ENCODE results near the gene PPP1R9B.

The PPP1R9B gene

DNA sequence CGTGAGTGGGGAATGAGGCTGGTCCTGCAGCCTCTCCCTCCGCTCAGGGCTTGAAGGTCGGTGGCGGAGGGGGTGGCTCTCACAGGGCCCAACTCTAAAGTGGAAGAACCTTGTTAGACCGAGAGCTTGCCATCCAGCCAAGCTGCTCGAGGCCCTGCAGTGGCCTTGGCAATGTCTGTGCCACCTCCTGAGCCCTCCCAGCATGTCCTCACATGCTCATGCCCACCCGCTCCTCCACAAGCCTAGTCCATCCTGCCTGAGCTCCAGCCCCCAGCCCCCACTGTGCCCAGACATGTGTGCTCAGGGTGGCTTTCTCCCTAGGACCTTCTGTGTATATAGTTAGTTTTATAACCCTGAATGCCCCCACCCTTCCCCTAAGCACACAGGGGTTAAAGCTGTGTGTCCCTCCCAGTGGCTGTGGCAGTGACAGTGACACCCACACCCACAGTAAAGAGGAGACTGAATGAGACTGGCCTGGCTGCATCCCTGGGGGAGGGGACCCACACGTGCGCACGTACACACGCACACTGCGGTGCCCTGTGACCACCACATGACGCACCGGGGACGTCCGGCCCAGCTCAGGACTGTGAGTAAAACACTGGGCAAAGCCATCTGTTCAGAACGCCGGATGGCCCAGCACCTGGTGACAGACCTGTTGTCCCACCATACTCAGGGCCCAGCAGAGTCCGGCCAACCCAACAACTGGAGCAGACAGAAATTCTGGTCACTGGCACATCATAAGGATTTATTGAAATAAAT is 39.7 kb downstream of the PPP1R9B start:
- H3K9me3 Mint-ChIP-seq = no peaks in the 10 kb centered on the region
- H3K27me3 Mint-ChIP-seq = peaks cover 7% of the 10 kb centered on the region
- H3K27ac Mint-ChIP-seq = no peak overlapping the region
- no peaks in the 10 kb centered on the region for H3K4me1 Mint-ChIP-seq (ENCODE audit: low read depth)
- H3K4me3 Mint-ChIP-seq = no peak overlapping the region
- H3K36me3 Mint-ChIP-seq (ENCODE audit: low read depth) = no peaks in the 10 kb centered on the region

DNA sequence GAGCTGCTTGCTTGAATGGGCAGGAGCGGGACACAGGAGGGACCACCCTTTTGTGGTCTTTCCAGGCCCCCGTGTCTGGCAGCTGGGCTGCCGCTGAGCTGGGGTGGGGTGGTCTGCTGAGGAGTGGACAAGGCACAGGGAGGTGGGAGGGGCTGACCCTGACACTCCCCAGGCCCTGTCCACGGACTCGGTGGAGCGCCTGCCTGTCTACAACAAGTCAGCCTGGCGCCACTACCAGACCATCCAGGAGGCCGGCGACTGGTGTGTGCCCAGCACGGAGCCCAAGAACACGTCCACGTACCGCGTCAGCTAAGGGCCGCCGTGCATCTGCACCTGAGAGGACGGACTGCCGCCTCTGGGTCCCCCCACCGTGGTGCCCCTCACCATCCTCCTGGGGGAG is 40.7 kb downstream of the PPP1R9B start:
- no peak overlapping the region for H3K27ac Mint-ChIP-seq
- H3K27me3 Mint-ChIP-seq = peaks cover under 1% of the 10 kb centered on the region
- no peaks in the 10 kb centered on the region for H3K4me1 Mint-ChIP-seq (ENCODE audit: low read depth)
- H3K4me3 Mint-ChIP-seq = no peak overlapping the region
- H3K36me3 Mint-ChIP-seq (ENCODE audit: low read depth) = no peaks in the 10 kb centered on the region
- H3K9me3 Mint-ChIP-seq = no peaks in the 10 kb centered on the region

DNA sequence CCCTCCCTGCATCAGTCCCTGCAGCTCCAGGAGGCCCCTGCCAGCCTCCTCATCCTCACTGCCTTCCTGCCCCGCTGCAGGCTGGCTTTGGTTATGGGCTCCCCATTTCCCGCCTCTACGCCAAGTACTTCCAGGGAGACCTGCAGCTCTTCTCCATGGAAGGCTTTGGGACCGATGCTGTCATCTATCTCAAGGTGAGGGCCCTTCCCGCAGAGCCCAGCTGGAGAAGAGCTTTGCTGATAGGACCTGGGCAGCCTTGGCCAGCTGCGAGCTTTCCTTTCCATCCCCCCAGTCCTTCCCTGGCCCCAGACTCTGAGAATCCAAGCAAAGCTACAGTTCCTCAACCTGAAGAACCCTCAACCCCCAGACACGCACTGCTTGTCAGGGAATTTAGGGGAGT is 41.3 kb downstream of the PPP1R9B start:
- Mint-ChIP-seq H3K9me3 (no peaks in the 10 kb centered on the region), H3K27ac (no peak overlapping the region), H3K27me3 (no peaks in the 10 kb centered on the region), H3K4me3 (no peak overlapping the region), H3K36me3 (ENCODE audit: low read depth) (no peaks in the 10 kb centered on the region), H3K4me1 (ENCODE audit: low read depth) (no peaks in the 10 kb centered on the region)

DNA sequence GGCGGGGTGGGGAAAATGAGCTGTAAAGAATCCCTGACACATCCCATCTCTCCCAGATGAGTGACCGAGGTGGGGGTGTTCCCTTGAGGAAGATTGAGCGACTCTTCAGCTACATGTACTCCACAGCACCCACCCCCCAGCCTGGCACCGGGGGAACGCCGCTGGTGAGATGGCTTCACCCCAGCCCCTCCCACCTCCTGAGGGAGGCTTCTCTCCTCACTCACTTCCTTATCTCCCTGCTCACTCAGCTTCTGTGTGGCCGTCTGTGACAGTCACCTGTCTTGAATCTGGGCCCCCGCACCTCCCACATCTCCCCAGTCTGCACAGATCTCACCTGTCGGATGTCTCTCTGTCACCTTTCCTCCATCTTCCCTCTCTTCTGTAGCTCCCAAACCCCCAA is 41.9 kb downstream of the PPP1R9B start:
- Mint-ChIP-seq H3K4me1 (ENCODE audit: low read depth) (no peaks in the 10 kb centered on the region), H3K36me3 (ENCODE audit: low read depth) (no peaks in the 10 kb centered on the region), H3K27ac (no peak overlapping the region), H3K4me3 (no peak overlapping the region), H3K9me3 (no peaks in the 10 kb centered on the region), H3K27me3 (no peaks in the 10 kb centered on the region)

DNA sequence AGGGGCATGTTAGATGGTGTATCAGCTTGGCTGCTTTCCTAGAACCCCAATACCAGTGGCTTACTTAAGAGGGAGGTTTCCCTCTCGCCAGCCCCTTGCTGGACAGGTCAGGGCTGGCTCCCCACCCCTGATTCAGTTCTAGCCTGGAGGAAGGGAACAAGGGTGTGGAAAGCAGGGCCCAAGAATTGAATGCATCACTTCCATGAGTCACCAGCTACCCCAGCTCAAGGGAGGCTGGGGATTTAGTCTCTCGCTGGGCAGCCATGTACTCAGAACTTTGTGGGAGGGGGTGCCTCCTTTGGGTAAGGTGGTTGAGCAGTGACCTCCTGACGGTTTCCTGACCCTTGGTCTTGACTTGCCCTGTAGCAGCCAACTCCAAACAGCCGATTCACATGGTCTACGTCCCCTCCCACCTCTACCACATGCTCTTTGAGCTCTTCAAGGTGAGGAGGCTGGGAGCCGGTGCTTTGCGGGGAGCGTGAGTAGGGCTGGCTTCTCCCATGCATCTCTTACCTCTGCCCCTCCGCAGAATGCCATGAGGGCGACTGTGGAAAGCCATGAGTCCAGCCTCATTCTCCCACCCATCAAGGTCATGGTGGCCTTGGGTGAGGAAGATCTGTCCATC is 42.6 kb downstream of the PPP1R9B start:
- Mint-ChIP-seq H3K36me3 (ENCODE audit: low read depth) (no peaks in the 10 kb centered on the region), H3K4me1 (ENCODE audit: low read depth) (no peaks in the 10 kb centered on the region), H3K27ac (no peak overlapping the region), H3K4me3 (no peak overlapping the region), H3K9me3 (no peaks in the 10 kb centered on the region), H3K27me3 (no peaks in the 10 kb centered on the region)

DNA sequence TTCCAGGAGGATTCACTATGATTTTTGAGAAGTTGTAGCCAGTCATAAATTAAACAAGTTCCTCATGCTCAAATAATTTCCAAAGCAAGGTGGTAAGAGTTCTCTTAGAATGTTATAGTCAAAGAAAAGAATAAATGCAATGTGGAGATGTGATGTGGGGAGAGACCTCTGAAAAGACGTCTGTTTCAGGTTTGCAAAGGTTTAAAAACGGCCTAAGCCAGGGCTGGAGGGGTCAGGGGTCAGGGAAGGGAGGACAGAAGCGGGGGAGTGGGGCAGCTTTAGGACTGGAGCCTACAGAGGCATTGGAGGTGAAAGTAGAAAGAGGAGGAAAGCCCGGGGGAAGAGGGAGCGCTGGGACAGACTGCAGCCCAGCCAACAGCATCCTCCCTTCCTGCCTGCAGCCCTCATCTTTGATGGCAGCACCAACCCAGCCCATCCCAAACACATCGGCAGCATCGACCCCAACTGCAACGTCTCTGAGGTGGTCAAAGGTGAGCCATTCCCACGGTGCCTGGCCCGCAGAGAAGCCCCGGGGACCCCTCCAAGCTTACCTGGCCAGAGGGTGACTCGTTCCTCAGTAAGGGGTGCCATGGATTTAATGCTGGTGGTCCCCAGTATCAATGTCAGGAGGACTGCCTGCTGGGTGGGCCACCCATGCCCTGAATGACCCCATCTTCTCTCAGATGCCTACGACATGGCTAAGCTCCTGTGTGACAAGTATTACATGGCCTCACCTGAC is 43.9 kb downstream of the PPP1R9B start:
- no peaks in the 10 kb centered on the region for H3K36me3 Mint-ChIP-seq (ENCODE audit: low read depth)
- H3K4me3 Mint-ChIP-seq = no peak overlapping the region
- H3K4me1 Mint-ChIP-seq (ENCODE audit: low read depth) = no peaks in the 10 kb centered on the region
- H3K9me3 Mint-ChIP-seq = no peaks in the 10 kb centered on the region
- no peak overlapping the region for H3K27ac Mint-ChIP-seq
- H3K27me3 Mint-ChIP-seq = no peaks in the 10 kb centered on the region

DNA sequence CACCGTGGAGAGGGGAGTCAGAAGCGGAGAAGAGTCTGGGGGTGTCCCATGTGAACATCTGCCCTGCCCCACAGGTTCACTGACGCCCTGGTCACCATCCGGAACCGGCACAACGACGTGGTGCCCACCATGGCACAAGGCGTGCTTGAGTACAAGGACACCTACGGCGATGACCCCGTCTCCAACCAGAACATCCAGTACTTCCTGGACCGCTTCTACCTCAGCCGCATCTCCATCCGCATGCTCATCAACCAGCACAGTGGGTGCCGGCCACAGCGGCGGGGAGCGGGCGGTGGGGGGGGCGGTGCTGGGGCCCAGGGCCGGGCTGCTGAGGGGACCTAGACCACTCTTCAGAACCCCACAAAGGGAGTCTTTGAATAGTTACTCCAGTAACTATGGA is 44.7 kb downstream of the PPP1R9B start:
- Mint-ChIP-seq H3K36me3 (ENCODE audit: low read depth) (no peaks in the 10 kb centered on the region), H3K4me3 (no peak overlapping the region), H3K4me1 (ENCODE audit: low read depth) (no peaks in the 10 kb centered on the region), H3K9me3 (no peaks in the 10 kb centered on the region), H3K27ac (no peak overlapping the region), H3K27me3 (no peaks in the 10 kb centered on the region)

DNA sequence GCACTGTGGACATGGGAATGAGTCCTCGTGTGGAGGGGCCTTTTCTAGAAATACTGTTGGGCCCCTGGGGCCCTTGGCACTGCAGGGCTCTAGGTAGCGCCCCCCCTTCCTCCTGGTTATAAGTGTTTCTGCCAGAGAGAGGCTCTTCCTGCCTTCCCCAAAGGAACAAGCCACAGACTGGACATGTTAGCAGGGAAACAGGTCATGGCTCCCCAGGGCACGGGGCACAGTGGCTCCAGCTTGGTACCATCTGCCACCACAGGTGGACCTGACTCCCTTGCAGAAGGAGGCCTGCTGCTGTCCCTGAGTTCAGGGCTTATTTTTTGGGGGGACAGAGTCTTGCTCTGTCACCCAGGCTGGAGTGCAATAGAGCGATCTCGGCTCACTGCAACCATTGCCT is 46.5 kb downstream of the PPP1R9B start:
- no peak overlapping the region for H3K4me3 Mint-ChIP-seq
- peaks cover 7% of the 10 kb centered on the region for H3K4me1 Mint-ChIP-seq (ENCODE audit: low read depth)
- no peaks in the 10 kb centered on the region for H3K9me3 Mint-ChIP-seq
- no peak overlapping the region for H3K27ac Mint-ChIP-seq
- no peaks in the 10 kb centered on the region for H3K36me3 Mint-ChIP-seq (ENCODE audit: low read depth)
- no peaks in the 10 kb centered on the region for H3K27me3 Mint-ChIP-seq

DNA sequence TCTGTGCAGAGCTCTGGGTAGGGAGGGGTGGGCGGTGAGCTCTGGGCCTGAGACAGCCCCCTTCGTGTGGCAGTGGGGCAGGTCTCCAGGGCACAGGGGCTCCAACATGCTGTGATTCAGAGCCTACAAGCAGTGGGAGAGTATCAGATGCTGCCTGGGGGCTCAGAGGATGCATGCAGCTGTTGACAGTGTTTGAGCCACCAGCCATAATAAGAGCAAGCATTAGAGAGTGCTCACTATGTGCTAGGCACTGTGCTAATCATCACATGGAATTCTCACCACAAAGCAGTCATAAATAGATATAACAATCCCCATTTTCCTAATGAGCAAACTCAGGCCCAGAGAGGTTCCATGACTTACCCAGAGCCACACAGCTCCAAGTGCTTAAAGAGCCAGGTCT is 47.2 kb downstream of the PPP1R9B start:
- H3K36me3 Mint-ChIP-seq (ENCODE audit: low read depth) = no peaks in the 10 kb centered on the region
- peaks cover 7% of the 10 kb centered on the region for H3K4me1 Mint-ChIP-seq (ENCODE audit: low read depth)
- no peak overlapping the region for H3K27ac Mint-ChIP-seq
- no peaks in the 10 kb centered on the region for H3K27me3 Mint-ChIP-seq
- H3K4me3 Mint-ChIP-seq = no peak overlapping the region
- H3K9me3 Mint-ChIP-seq = no peaks in the 10 kb centered on the region

DNA sequence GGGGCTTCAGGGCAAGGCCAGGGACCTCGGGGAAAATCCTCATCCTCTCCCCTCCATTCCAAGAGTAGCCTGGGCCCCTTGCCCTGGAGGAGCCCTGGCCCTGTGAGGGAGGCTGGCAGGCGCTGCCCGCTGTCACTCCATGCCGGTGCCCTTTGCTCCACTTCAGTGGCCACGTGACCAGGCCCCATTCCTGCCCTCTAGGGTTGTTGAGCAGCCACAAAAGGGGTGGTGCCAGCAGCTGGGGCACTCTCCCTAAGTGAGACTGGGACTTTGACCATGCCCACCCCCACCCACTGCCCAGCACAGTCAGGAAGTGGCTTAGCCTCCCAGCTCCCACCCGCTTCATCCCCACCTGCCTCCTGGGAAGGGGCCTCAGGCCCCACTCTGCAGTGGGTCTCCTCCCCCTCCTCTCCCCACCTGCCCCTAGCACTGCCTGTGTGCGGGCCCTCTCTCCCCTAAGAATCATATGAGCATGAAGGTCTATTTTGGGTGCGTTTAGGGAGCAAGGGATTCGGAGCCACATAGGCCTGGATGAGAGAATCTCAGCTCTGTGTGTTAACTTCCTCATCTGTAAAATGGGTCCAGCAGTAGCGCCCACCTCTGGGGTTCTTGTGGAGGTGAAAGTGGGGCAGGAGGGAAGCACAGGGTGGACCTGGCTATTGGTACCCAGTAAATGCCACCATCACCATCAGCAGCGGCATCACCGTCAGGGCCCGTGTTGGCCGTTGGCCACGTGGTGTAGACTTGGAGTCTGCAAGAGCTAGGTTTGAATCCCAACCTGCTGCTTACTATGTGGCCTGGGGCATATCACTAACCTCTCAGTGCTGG is 48.1 kb downstream of the PPP1R9B start:
- Mint-ChIP-seq H3K9me3 (no peaks in the 10 kb centered on the region), H3K36me3 (ENCODE audit: low read depth) (no peaks in the 10 kb centered on the region), H3K27ac (no peak overlapping the region), H3K4me3 (no peak overlapping the region), H3K4me1 (ENCODE audit: low read depth) (peaks cover 7% of the 10 kb centered on the region), H3K27me3 (no peaks in the 10 kb centered on the region)

DNA sequence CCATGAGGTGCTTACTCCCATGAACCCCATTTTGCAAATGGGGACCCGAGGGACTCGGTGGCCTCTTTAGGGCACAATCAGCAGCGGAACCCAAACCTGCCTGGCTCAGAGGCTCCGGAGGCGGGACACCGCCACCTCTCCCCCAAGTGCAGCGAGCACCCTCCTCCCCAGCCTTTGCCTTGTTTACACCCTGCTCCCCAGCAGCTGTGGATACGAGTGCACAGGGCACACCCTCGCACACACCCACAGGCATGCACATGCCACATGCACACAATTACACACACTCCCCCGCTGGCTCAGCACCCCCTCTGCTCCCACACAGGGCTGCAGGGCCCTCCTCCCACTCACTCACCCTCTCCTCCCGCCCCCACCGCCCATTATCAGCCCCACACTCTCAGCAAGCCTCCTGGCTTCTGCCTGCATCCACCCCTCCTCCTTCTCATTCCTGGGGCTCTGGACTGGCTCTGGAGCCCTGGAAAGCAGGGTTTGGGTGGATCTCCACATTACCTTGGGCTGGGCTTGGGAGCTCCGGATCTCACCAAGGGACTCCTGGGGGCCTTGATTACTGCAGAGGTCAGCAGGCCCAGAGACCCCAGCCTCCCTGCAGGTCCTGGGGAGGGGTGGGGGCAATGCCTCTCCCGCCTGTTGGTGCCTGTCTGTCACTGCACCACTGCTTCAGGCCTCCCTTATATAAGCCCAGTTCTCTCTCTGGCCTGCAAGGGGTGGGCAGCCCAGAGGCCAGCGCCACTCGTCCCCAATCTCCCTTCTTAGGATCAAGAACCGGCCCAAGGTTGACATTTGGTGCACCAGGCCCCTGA is 48.9 kb downstream of the PPP1R9B start:
- Mint-ChIP-seq H3K9me3 (no peaks in the 10 kb centered on the region), H3K4me3 (no peak overlapping the region), H3K27me3 (no peaks in the 10 kb centered on the region), H3K4me1 (ENCODE audit: low read depth) (peaks cover 7% of the 10 kb centered on the region), H3K36me3 (ENCODE audit: low read depth) (no peaks in the 10 kb centered on the region), H3K27ac (no peak overlapping the region)

DNA sequence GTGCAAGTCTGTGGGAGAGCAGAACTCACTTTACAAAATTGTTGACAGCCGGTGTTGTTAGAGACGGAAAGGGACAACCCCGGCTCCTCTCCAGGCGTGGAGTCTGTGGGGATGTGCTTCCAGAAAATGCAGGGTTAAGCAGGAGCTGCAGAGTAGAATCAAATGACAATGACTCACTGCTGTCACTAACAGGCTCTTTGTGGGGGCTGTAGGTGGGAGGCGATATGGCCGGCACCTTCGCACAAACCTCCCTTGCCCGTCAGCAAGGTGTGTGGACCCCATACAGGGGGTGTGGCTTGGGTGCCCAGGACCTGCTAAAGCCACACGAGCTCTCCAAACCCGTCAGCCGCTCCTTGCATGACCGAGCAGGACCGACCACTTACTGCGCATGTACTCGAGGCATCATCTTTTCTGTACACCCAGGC is 49.5 kb downstream of the PPP1R9B start:
- Mint-ChIP-seq H3K9me3 (no peaks in the 10 kb centered on the region), H3K4me1 (ENCODE audit: low read depth) (peaks cover 11% of the 10 kb centered on the region), H3K4me3 (no peak overlapping the region), H3K27me3 (no peaks in the 10 kb centered on the region), H3K27ac (no peak overlapping the region), H3K36me3 (ENCODE audit: low read depth) (no peaks in the 10 kb centered on the region)

DNA sequence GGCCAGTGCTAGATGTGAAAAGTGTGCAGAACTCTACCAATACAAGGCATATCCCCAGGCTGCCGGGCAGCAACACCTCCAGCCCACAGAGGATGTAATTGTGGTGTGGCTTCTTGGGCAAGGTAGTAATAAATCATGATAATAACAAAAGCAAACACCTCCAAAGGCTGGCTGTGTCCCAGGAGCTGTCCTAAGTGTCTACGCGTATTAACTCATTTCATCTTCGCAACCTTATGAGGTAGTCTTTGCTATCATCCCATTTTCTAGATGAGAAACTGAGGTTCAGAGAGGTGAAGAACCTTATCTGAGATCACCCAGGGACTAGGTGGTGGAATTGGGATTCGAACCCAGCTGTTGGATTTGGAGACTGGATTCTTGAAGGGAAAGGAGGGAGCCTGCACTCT is 50.0 kb downstream of the PPP1R9B start:
- no peaks in the 10 kb centered on the region for H3K9me3 Mint-ChIP-seq
- peaks cover 16% of the 10 kb centered on the region for H3K4me1 Mint-ChIP-seq (ENCODE audit: low read depth)
- H3K27ac Mint-ChIP-seq = no peak overlapping the region

DNA sequence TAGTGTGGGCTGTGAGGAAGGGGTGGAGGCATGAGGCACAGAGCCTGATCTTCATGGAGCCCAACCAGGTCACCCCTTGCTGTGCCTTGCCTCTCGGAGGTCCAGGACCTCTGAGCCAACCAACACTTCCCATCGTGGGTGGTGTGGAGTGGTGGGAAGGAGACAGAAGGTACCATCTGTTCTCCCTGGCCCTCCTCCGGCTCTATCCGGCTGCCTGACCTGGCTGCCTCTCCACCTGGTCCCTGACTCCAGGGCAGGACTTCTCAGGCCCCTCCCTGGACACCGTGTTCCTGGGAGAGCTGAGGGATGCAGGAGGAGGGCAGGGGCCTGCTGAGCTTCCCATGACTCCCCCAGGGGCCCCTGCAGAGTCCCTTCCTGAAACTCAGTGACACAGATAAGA is 51.5 kb downstream of the PPP1R9B start:
- Mint-ChIP-seq H3K36me3 (ENCODE audit: low read depth) (no peaks in the 10 kb centered on the region), H3K27me3 (no peaks in the 10 kb centered on the region), H3K4me3 (no peak overlapping the region), H3K9me3 (no peaks in the 10 kb centered on the region), H3K4me1 (ENCODE audit: low read depth) (peaks cover 30% of the 10 kb centered on the region), H3K27ac (no peak overlapping the region)

More for the DNA sequence above, 50.0 kb downstream of the PPP1R9B start:
- no peaks in the 10 kb centered on the region for H3K36me3 Mint-ChIP-seq (ENCODE audit: low read depth)
- H3K27me3 Mint-ChIP-seq = no peaks in the 10 kb centered on the region
- H3K4me3 Mint-ChIP-seq = no peak overlapping the region
